ENCODE results near the gene PARD3.
A peak's percentile ranks its signal among the peaks of the same experiment; 100 is the strongest.

Gene PARD3

GRCh38 chr10:34565934-34566333 lies 249.2 kb downstream of the PARD3 start:
- DNase-seq, result no peak

- no peak for DNase-seq
Measured at GRCh38 chr10:34558093-34558583, 257.0 kb downstream of the PARD3 start.

DNA sequence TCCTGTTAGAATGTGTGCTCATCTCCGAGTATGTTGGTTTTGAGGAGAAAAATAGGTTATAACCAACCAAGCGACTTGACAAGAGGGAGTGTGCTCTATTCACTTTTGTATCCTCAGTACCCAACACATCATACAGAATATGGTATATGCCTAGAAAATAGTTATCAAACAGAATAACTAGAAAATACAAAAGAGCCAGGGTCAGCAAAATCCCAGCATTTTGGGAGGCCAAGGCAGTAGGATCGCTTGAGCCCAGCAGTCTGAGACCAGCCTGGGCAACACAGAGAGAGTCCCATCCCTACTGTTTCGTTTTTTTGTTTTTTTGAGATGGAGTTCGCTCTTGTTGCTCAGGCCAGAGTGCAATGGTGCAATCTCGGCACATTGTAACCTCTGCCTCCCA lies 257.9 kb downstream of the PARD3 start:
- DNase-seq, result no peak

DNA sequence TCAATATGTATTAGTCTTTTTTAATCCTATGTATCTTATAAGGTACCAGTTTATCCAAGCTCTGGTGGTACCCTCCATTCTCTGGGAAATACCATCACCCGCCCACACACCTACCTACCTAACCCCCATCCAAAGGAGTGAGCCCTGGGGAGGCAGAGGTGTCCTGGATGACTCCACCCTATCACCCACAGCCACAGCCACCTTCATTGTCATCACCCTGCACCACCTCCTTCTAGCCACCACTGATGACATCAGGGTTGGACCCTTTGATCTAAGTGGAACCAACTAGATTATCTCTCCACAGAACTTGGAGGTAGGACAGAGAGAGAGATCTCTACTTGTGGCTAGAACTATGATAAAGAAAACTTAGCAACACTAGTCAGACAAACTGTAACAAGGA lies 259.4 kb downstream of the PARD3 start:
- no peak for DNase-seq

DNA sequence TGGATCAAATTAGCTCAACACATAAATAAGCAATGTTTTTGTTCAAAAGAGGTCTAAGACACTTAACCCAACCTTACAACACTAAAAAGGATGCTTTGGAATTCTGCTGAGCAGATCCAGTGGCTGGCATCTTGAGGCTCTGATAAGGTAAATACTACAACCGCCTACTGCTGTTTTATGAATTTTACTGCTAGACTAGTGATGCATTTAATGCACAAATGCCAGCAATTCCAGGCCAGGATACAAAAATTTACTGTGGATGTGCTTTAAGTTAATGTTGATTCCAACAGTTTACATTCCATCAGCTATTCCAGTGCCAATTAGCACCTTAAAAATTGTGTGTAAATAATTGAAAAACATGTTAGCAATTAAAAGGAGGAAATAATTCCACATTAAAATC lies 261.3 kb downstream of the PARD3 start:
- DNase-seq, result no peak

- no peak for DNase-seq
Measured at GRCh38 chr10:34551295-34551694, 263.8 kb downstream of the PARD3 start.

- no peak for DNase-seq
Measured at GRCh38 chr10:34549953-34550352, 265.1 kb downstream of the PARD3 start.

- no peak for DNase-seq
Measured at GRCh38 chr10:34549001-34549400, 266.1 kb downstream of the PARD3 start.

DNA sequence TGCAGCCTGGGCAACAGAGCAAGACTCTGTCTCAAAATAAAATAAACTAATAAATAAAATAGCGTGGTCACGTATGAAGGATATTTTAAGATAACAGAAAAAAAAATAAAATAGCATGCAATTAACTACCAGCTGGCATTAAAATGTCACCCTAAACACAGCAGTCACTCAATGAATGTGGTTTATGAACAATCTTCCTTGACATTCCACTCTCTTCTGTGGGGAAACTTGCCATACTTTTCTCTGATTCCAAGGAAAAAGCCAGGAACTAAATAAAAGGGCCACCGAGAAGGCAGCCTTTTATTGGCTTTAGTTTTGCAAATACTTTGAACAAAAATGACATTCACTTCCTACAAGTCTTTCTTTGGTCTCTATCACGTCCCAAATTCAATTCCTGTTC lies 266.6 kb downstream of the PARD3 start:
- DNase-seq, result no peak

DNA sequence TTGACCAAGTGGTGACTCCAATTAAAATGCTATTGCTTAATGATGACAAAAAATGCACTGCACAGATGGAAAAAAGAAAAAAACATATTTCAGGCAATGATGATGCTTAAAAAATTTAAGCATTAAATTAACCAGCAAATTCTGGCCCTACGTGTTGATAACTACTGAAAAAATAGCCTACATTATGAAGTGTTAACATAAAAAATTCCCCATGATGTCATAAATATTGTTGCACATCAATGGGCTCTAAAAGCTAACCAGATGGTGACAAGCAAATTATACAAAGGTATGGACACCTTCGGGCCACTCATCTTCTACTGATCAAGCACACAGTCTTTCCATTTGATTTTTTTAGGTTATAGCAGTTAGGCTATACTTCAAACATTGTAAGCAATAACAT lies 267.4 kb downstream of the PARD3 start:
- no peak for DNase-seq

DNA sequence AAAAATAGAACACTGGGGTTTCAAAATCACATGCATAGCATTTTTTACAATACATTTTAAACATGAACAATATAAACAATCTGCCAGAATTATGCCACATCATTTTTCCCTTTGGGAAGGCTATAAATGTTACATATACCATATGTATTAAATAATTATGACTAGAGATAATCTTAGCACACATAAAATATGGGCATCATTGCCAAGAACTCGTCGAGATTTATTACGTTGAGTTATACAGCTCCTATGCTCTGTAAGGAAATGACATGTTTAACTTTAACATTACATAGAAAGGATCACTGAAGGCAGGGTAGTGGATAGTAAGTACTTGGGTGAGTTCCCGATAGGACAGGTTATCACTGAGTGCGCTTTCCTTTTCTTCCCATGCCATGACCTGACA lies 267.8 kb downstream of the PARD3 start:
- DNase-seq, result no peak

DNA sequence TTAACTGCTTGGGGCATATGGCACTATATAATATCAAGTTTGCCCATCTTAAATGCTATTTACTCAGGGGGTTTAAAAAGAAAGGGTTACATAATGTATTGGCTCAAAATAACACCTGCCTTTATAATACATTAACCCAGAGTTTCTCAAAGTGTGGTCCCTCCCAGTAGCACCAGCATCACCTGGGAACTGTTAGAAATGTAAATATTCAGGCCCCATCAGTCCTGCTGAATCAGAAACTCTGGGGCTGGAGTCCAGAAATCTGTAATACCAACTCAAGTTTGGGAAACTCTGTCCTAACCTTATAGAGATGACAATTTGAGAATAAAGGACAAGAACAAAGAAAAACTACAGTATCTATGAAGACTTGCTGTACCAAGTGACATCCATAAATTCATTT lies 270.7 kb downstream of the PARD3 start:
- peak; percentile 49 for DNase-seq

DNA sequence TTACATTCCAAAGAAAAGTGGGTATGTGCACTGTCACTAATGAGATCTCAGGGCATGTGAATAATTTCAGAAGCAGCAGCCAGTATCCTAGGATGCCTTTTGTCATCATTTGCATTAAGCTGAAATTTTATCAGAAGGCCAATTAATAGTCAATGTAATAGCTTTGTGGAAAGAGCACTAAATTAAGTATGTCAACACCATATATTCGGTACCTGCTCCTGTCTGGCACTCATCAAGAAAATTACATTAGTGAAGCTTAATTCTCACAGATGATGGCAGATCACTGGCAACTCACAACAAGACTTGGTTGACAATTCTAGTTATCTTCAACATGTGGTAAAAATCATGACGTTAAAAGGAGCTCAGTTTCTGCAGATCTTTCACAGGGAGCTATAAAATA lies 271.4 kb downstream of the PARD3 start:
- peak; percentile 13 for DNase-seq

- no peak for DNase-seq
Measured at GRCh38 chr10:34540492-34540891, 274.6 kb downstream of the PARD3 start.

DNA sequence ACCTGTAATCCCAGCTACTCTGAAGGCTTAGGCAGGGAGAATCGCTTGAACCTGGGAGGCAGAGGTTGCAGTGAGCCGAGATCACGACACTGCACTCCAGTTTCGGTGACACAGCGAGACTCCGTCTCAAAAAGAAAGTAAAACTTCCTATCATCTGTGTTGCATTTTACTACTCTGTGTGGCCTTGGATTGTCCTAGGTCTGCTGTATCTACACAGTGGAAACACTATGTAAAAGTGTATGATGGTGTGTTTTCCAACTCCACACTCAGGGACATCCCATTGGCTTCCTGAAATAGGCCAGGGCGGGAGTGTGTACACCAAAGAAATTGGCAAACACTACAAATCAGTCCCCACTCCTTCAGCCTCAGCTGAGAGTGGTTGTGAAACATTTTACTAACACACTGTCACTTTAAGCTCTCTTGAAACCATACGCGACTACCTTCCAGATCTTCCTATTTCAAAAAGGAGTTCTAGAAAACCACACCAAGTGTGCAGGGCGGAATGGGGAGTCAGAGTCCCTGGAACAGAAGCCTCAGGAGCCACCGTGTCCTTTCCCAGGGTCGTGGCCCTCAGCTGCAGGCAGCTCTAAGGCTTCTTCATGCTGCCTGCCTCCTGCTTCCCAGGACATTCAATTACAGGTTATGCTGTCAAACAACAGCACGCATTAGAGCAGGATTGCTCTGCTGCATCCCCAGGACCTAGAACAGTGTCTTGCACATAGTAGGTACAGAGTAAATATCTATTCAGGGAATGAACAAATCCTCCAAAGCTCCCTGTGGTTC lies 275.4 kb downstream of the PARD3 start:
- DNase-seq, result no peak

- DNase-seq, result peak; percentile 36
Measured at GRCh38 chr10:34538281-34538829, 276.7 kb downstream of the PARD3 start.

- no peak for DNase-seq
Measured at GRCh38 chr10:34537629-34538231, 277.4 kb downstream of the PARD3 start.

DNA sequence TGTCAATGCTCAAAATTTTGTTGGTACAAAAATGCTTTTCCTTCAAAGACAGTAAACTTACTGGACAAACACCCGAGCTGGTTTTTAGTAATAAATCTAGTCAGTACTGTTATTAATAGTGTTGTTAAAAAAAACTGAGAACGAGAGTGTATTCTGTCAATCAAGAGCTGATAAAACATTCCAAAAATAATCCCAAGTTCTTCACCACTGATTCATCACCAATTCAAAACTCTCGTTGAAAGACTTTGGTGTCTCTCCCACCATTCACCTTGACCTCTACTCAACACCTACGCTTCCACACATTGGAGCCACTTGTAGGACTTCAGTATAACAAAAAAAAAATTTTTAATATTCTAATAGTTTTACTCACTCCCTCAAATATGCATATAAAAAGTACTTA lies 279.2 kb downstream of the PARD3 start:
- DNase-seq, result no peak

DNA sequence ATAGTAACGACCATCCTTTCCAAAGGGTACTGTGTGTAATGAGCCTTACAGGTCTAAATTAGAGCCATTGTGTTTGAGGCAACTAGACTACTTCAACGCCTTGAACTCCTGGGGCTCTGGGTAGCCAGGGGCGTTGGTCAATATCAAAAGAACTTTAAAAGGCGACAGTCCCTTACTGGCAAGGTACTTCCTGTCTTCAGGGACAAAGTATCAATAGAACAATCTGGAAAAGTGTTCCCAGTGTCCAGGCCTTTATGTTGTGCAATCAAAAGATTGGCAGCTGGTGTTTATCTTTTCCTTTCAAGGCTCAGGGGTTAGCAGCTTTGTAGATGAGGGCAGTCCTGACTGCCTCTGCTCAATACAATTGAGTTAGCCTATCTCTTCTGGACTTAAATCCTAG lies 284.3 kb downstream of the PARD3 start:
- DNase-seq, result no peak

DNA sequence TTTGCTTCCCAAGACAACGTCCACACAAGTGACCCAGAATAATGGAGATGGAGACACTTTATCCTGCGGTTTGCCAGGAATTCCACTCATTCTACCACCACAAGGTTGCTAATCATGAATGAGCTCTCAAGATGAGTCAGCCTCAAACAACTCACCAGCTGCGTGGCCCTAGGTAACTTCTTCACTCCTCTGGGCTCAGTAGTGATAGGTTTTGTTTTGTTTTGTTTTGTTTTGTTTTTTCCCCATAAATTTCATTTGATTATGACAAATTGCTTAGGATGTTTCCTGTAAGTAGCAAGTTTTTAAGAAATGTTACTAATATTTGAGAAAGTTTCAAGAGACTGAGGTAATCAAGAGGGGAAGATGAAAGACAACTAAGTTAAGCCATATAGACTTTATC lies 286.8 kb downstream of the PARD3 start:
- DNase-seq, result no peak

DNA sequence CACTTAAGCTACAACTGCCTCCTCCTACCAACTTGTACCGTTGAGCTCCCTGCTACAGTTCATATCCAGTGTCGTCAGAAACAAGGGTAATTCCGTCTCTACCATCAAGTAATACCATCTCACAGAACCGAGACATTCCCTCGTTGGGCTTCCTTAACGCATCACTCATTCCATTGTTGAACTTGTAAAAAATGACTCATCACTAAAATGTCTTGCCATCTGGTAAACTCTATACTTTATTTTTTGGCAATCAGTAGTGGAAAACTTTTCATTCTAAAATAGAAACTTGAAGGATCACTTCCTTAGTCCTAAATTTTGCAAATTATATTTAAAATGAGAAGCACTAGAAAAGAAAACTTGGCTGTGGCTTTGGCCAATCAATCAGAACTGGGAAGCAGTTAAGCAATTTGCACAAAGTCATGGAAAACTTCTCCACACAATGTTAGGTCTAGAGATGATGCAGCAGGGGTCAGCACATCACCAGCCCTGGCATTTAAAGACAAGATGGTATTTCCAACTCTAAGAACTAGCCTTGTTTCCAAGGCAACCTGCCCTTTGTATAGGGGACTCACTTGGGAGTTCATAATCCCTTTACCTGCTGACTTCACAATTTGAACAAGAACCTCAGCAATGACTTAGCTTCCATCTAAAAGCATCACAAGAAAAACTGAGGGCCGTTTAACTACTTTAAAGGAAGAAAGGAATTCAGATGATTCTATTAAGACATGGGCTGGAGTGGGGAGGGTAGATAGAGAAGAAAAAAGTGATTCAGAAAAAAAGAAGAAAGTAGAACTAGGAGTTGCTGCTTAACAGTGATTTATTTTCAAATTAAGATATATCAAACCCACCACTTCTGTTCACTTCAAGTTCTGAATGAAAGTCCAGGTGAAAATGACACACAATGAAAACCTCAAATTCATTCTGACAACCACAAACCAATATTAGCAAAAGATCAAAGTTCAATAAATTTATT lies 288.1 kb downstream of the PARD3 start:
- DNase-seq, result no peak

DNA sequence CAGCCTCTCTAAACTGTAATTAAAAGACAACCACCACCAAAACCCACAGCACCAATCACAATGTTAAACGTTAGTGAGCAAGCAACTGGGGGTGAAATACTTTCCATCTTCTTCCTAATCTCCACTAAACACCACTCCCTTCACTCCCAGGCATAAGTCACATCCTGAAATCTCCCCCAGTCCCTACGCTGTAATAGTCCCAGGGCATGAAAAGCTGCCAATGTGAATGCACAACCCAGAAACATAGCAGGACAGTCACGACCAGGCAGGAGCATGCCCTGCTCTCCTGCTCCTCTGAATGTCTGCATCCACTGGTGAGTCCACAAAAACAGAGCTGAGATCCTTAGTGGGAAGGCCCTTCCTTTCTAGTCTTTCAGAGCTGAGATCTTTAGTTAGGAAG lies 288.9 kb downstream of the PARD3 start:
- DNase-seq, result no peak

Measured in NCI-H526 treated with DMSO at 0.1 percent for 48 hours (cell line).